CD14-positive monocyte (primary cell): Measurements from ENCODE around the gene RBFOX1. TPM values are rescaled to one million over a fixed set of nuclear protein-coding genes. Genes with fewer than 3 reads are reported as not detected.

Experiments used
- DNase-seq, 3 donors: peaks; one replicate each; pipeline ENCODE4 v3.0.0-alpha.2; 2011 to 2022
- H2AFZ ChIP-seq: 2 replicates; pipeline ENCODE4 v1.6.0; 2012; ENCODE audit warnings: mild to moderate bottlenecking, low read depth, low read length, inconsistent platforms; ENCODE audit not compliant: insufficient read depth, poor library complexity, severe bottlenecking
- H3K27ac ChIP-seq, 2 donors: 1 replicate in 1 of 2; 2 replicates in 1 of 2; pipeline ENCODE4 v1.5.1; 2012 to 2013; ENCODE audit warnings: low read length in 2 of 2, control low read depth in 1 of 2, inconsistent platforms in 1 of 2, low read depth in 1 of 2, mild to moderate bottlenecking in 1 of 2
- H3K27me3 ChIP-seq, 2 donors: one replicate each; pipeline versions ENCODE4 v1.6.0 to v1.6.1; 2011 to 2013; ENCODE audit warnings: low read length in 2 of 2; ENCODE audit not compliant: control insufficient read depth in 2 of 2, insufficient read depth in 2 of 2
- H3K36me3 ChIP-seq, 2 donors: replicated peaks in 1 of 2; 1 replicate in 1 of 2; 2 replicates in 1 of 2; pipeline versions ENCODE4 v1.5.1 to v1.6.1; 2012 to 2013; ENCODE audit warnings: low read length in 2 of 2, control low read depth in 1 of 2, inconsistent platforms in 1 of 2, mild to moderate bottlenecking in 1 of 2; ENCODE audit not compliant: insufficient read depth in 2 of 2, control insufficient read depth in 1 of 2
- H3K4me1 ChIP-seq, 2 donors: 1 replicate in 1 of 2; 2 replicates in 1 of 2; pipeline versions ENCODE4 v1.5.1 to v1.6.1; 2012 to 2013; ENCODE audit warnings: low read length in 2 of 2, control low read depth in 1 of 2, inconsistent platforms in 1 of 2, mild to moderate bottlenecking in 1 of 2, moderate library complexity in 1 of 2; ENCODE audit not compliant: insufficient read depth in 2 of 2, control insufficient read depth in 1 of 2
- H3K4me2 ChIP-seq: replicated peaks from 2 replicates; pipeline ENCODE3; 2012; ENCODE audit warnings: low read length, moderate library complexity, mild to moderate bottlenecking; ENCODE audit not compliant: poor library complexity, severe bottlenecking; ENCODE audit errors: extremely low read depth
- H3K4me3 ChIP-seq, 3 experiments: fragments of 200-600 bp in 1 of 3; sonication (generic) in 1 of 3; replicated peaks in 1 of 3; 1 replicate in 2 of 3; 2 replicates in 1 of 3; pipeline ENCODE4 v1.5.1; 2011 to 2013; ENCODE audit warnings: low read length in 3 of 3, mild to moderate bottlenecking in 3 of 3, control low read depth in 2 of 3, low read depth in 2 of 3, inconsistent platforms in 1 of 3, moderate library complexity in 1 of 3
- H3K79me2 ChIP-seq: 2 replicates; pipeline ENCODE4 v1.6.0; 2012; ENCODE audit warnings: mild to moderate bottlenecking, control low read depth, inconsistent platforms, low read length, moderate library complexity; ENCODE audit not compliant: insufficient read depth
- H3K9ac ChIP-seq: 2 replicates; pipeline ENCODE4 v1.6.0; 2017; ENCODE audit warnings: low read length, mild to moderate bottlenecking; ENCODE audit not compliant: insufficient read depth, poor library complexity, severe bottlenecking
- H3K9me3 ChIP-seq, 2 donors: replicated peaks in 1 of 2; 1 replicate in 1 of 2; 2 replicates in 1 of 2; pipeline versions ENCODE4 v1.5.1 to v1.6.1; 2012 to 2013; ENCODE audit warnings: low read length in 2 of 2, control low read depth in 1 of 2; ENCODE audit not compliant: control insufficient read depth in 1 of 2, insufficient read depth in 1 of 2
- H4K20me1 ChIP-seq: 2 replicates; pipeline ENCODE4 v1.6.0; 2012; ENCODE audit warnings: mild to moderate bottlenecking, low read length, control low read depth, moderate library complexity; ENCODE audit not compliant: insufficient read depth
- H3K27ac Mint-ChIP-seq, 7 donors: one replicate each; pipeline ENCODE4 v1.8.0; 2020; ENCODE audit warnings: mild to moderate bottlenecking in 7 of 7, mixed read lengths in 7 of 7, moderate library complexity in 6 of 7, inconsistent platforms in 2 of 7
- H3K27me3 Mint-ChIP-seq, 3 donors: one replicate each; pipeline ENCODE4 v1.8.0; 2021 to 2022; ENCODE audit warnings: low read depth in 3 of 3, mild to moderate bottlenecking in 3 of 3, mixed read lengths in 3 of 3, moderate library complexity in 3 of 3, inconsistent platforms in 1 of 3
- H3K36me3 Mint-ChIP-seq, 2 donors: one replicate each; pipeline ENCODE4 v1.8.0; 2020; ENCODE audit warnings: mixed read lengths in 2 of 2, inconsistent platforms in 1 of 2, mild to moderate bottlenecking in 1 of 2
- H3K4me1 Mint-ChIP-seq: one replicate; pipeline ENCODE4 v1.8.0; 2020; ENCODE audit warnings: mild to moderate bottlenecking, mixed read lengths
- H3K4me3 Mint-ChIP-seq, 2 donors: one replicate each; pipeline ENCODE4 v1.8.0; 2020; ENCODE audit warnings: mild to moderate bottlenecking in 2 of 2, mixed read lengths in 2 of 2, moderate library complexity in 1 of 2
- H3K9me3 Mint-ChIP-seq, 7 donors: one replicate each; pipeline ENCODE4 v1.8.0; 2020 to 2022; ENCODE audit warnings: mixed read lengths in 7 of 7, mild to moderate bottlenecking in 6 of 7, moderate library complexity in 6 of 7, inconsistent platforms in 2 of 7
- WGBS: methylation state at CpG from one replicate; pipeline ENCODE4 v1.1.5; 2013; ENCODE audit warnings: missing lambda C conversion rate; ENCODE audit not compliant: insufficient coverage; 5-methylcytosine and 5-hydroxymethylcytosine counted together
- intact Hi-C, 2 donors: fragments of 100-400 bp; cut with micrococcal nuclease; formaldehyde crosslinking; loops; one replicate each; pipeline versions ENCODE4 v1.15.0 to v1.15.1; 2023
- polyA plus RNA-seq, 3 donors: library from polyadenylated mRNA; depleted of rRNA in 1 of 3; unstranded in 2 of 3; stranded (reverse) in 1 of 3; fragments of 300-500 nt in 2 of 3; fragments of >200 nt in 1 of 3; fragmentation: Illumina TruSeq in 2 of 3; gene quantifications; 1 replicate in 2 of 3; 2 replicates in 1 of 3; pipeline ENCODE4 v1.2.3, GENCODE V29; 2012 to 2021
- TF ChIP-seq, protein P1 (sequence below): fragments of 200-600 bp; IDR thresholded peaks from one replicate; pipeline ENCODE4 v1.8.0; 2022; ENCODE audit warnings: antibody characterized with exemption, mild to moderate bottlenecking

RBFOX1 gene
- polyA plus RNA-seq, 3 donors = not detected

GRCh38 chr16:7503666-7504065 lies 171.0 kb downstream of the RBFOX1 start:
- Mint-ChIP-seq H3K36me3 (no peaks in the 10 kb centered on the region), H3K9me3 (peaks cover 0 to 6% (median 1%) of the 10 kb centered on the region in 7 donors), H3K27ac (no peak overlapping the region), H3K4me3 (no peak overlapping the region), H3K27me3 (no peaks in the 10 kb centered on the region), H3K4me1 (no peaks in the 10 kb centered on the region)
- Histone ChIP-seq H3K4me1 (no peaks in the 10 kb centered on the region), H3K27me3 (no peaks in the 10 kb centered on the region), H3K79me2 (no peaks in the 10 kb centered on the region), H4K20me1 (no peaks in the 10 kb centered on the region), H2AFZ (no peak overlapping the region), H3K4me2 (no peak overlapping the region), H3K4me3 (no peak overlapping the region), H3K27ac (no peak overlapping the region), H3K36me3 (no peaks in the 10 kb centered on the region), H3K9ac (no peak overlapping the region), H3K9me3 (no peaks in the 10 kb centered on the region)
- no CpG with 5 or more reads among the region's 3 CpGs for WGBS
- intact Hi-C loops = no loop called here
- TF ChIP-seq, protein P1, sequence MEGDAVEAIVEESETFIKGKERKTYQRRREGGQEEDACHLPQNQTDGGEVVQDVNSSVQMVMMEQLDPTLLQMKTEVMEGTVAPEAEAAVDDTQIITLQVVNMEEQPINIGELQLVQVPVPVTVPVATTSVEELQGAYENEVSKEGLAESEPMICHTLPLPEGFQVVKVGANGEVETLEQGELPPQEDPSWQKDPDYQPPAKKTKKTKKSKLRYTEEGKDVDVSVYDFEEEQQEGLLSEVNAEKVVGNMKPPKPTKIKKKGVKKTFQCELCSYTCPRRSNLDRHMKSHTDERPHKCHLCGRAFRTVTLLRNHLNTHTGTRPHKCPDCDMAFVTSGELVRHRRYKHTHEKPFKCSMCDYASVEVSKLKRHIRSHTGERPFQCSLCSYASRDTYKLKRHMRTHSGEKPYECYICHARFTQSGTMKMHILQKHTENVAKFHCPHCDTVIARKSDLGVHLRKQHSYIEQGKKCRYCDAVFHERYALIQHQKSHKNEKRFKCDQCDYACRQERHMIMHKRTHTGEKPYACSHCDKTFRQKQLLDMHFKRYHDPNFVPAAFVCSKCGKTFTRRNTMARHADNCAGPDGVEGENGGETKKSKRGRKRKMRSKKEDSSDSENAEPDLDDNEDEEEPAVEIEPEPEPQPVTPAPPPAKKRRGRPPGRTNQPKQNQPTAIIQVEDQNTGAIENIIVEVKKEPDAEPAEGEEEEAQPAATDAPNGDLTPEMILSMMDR = no peak
- DNase-seq = no peak

DNA sequence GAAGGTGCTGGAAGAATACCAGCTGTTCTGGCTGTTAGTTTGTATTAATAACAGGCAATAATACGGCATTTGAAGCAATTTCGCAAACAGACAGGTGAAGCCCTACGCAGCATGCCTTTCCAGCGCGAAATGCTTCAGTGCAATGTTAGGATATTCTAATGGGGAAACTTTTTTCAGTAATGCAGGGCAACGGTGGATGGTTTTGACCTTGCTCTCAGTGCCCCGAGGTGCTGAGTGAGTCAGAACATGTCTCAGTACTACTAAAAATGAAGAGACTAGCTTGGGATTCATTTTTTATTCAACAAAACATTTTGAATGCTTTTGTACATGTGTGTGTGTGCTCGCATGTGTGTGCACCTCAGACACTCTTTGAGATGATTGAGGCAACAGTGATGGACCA lies 172.2 kb downstream of the RBFOX1 start:
- H3K79me2 ChIP-seq = no peaks in the 10 kb centered on the region
- no peaks in the 10 kb centered on the region for H3K27me3 ChIP-seq
- H3K27ac ChIP-seq = no peak overlapping the region
- no peaks in the 10 kb centered on the region for H4K20me1 ChIP-seq
- TF ChIP-seq, protein P1 = no peak
- no peak overlapping the region for H3K4me2 ChIP-seq
- intact Hi-C loops = no loop called here
- H3K36me3 ChIP-seq = no peaks in the 10 kb centered on the region
- no peak overlapping the region for H3K9ac ChIP-seq
- H3K4me3 Mint-ChIP-seq = no peak overlapping the region
- no peaks in the 10 kb centered on the region for H3K36me3 Mint-ChIP-seq
- DNase-seq = no peak
- H3K27ac Mint-ChIP-seq = no peak overlapping the region
- H3K4me1 ChIP-seq = no peaks in the 10 kb centered on the region
- no peaks in the 10 kb centered on the region for H3K9me3 ChIP-seq
- no peaks in the 10 kb centered on the region for H3K4me1 Mint-ChIP-seq
- H3K9me3 Mint-ChIP-seq = peaks cover 0 to 6% (median 1%) of the 10 kb centered on the region in 7 donors
- H2AFZ ChIP-seq = no peak overlapping the region
- no peaks in the 10 kb centered on the region for H3K27me3 Mint-ChIP-seq
- H3K4me3 ChIP-seq = no peak overlapping the region
- 100% methylated on average over 3 of the region's 8 CpGs for WGBS
